ENCODE measurements around the gene MRPL9.

MRPL9 gene

DNA sequence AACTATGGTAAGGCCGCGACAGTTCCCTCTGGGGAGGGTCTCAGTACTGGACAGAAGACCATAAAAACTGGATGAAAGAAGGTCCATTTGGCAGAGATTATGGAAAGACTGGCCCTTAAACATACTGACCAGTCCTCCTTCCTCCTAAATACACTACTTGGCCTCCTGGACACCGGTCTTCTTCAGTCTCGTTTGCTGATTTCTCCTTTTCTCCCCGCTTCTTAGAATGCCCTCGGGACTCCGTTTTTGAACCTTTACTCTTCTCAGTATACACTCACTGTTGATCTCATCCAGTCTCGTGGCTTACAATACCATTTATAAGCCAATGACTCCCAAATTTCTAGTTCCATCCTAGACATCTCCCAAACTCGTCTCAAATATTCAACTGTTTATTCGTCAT, 694 bp upstream of the MRPL9 start:
- Histone ChIP-seq H3K36me3 (ENCODE audit: insufficient read depth, low read length) (peaks cover 32% of the 10 kb centered on the region), H3F3A (ENCODE audit: insufficient read depth, low read length) (no peaks in the 10 kb centered on the region), H3K4me1 (ENCODE audit: insufficient read depth, low read length, severe bottlenecking) (peaks cover 16% of the 10 kb centered on the region), H2AFZ (ENCODE audit: low read length) (peak overlapping the region; percentile 43), H3K79me2 (ENCODE audit: insufficient read depth, low read length) (no peaks in the 10 kb centered on the region), H3K9ac (ENCODE audit: low read length) (peak overlapping the region; percentile 94), H3K4me2 (ENCODE audit: low read length) (peak overlapping the region; percentile 88), H3K9me3 (ENCODE audit: low read length) (no peaks in the 10 kb centered on the region), H3K4me3 (ENCODE audit: low read depth, low read length, poor library complexity, severe bottlenecking) (peak overlapping the region; percentile 97), H3K27ac (ENCODE audit: low read depth, low read length, poor library complexity, severe bottlenecking) (peak overlapping the region; percentile 34), H3K9me2 (ENCODE audit: low read depth, low read length) (no peaks in the 10 kb centered on the region), H4K20me1 (ENCODE audit: insufficient read depth, low read length) (no peaks in the 10 kb centered on the region), H3K27me3 (ENCODE audit: insufficient read depth, low read length) (no peaks in the 10 kb centered on the region)
- TF ChIP-seq, protein P1, sequence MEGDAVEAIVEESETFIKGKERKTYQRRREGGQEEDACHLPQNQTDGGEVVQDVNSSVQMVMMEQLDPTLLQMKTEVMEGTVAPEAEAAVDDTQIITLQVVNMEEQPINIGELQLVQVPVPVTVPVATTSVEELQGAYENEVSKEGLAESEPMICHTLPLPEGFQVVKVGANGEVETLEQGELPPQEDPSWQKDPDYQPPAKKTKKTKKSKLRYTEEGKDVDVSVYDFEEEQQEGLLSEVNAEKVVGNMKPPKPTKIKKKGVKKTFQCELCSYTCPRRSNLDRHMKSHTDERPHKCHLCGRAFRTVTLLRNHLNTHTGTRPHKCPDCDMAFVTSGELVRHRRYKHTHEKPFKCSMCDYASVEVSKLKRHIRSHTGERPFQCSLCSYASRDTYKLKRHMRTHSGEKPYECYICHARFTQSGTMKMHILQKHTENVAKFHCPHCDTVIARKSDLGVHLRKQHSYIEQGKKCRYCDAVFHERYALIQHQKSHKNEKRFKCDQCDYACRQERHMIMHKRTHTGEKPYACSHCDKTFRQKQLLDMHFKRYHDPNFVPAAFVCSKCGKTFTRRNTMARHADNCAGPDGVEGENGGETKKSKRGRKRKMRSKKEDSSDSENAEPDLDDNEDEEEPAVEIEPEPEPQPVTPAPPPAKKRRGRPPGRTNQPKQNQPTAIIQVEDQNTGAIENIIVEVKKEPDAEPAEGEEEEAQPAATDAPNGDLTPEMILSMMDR (IDR thresholded peaks at IDR 0.05; ENCODE audit: low read length) = no peak
- no peak for TF ChIP-seq EZH2 (IDR thresholded peaks at IDR 0.05; ENCODE audit: borderline replicate concordance, low read length)

DNA sequence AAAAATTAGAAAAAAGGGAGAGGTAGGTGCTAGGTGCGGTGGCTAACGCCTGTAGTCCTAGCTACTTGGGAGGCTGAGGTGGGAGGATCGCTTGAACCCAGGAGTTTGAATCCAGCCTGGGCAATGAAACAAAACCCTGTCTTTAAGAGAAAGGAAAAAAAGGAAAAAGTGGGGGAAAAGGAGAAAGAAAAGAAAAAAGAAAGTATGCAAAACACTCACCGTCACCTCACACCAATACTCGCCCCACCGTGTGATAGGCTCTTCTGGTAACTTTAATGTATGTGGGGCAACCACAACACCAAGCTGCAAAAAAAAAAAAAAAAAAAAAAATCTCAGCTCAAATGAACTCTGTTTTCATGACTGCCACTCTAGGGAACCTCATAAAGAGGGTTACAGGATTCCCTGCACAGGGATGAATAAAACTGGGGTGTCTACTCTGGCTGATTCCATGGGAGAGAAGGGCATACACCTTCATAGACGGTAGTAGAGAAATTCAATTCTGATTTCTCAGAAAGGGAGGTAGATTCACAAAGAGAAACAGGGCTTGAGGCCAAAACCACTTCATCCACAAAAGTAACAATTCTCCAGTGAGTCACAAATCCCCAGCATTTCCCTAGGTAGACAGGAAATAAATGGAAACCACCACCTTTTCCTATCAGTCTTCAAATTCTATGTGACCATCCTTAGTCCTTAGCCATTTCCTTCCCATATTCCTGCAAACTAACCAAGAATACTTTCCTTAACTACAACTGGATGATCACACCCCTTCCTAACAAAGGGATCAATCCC, 2.5 kb downstream of the MRPL9 start:
- Histone ChIP-seq H3K27ac (ENCODE audit: low read depth, low read length, poor library complexity, severe bottlenecking) (no peak overlapping the region), H3K4me1 (ENCODE audit: insufficient read depth, low read length, severe bottlenecking) (peaks cover 16% of the 10 kb centered on the region), H4K20me1 (ENCODE audit: insufficient read depth, low read length) (no peaks in the 10 kb centered on the region), H2AFZ (ENCODE audit: low read length) (no peak overlapping the region), H3K36me3 (ENCODE audit: insufficient read depth, low read length) (peaks cover 41% of the 10 kb centered on the region), H3F3A (ENCODE audit: insufficient read depth, low read length) (no peaks in the 10 kb centered on the region), H3K27me3 (ENCODE audit: insufficient read depth, low read length) (no peaks in the 10 kb centered on the region), H3K4me3 (ENCODE audit: low read depth, low read length, poor library complexity, severe bottlenecking) (no peak overlapping the region), H3K9me3 (ENCODE audit: low read length) (no peaks in the 10 kb centered on the region), H3K9ac (ENCODE audit: low read length) (no peak overlapping the region), H3K4me2 (ENCODE audit: low read length) (no peak overlapping the region), H3K9me2 (ENCODE audit: low read depth, low read length) (no peaks in the 10 kb centered on the region), H3K79me2 (ENCODE audit: insufficient read depth, low read length) (no peaks in the 10 kb centered on the region)
- TF ChIP-seq, protein P1 (IDR thresholded peaks at IDR 0.05; ENCODE audit: low read length) = no peak
- TF ChIP-seq EZH2 (IDR thresholded peaks at IDR 0.05; ENCODE audit: borderline replicate concordance, low read length) = no peak

DNA sequence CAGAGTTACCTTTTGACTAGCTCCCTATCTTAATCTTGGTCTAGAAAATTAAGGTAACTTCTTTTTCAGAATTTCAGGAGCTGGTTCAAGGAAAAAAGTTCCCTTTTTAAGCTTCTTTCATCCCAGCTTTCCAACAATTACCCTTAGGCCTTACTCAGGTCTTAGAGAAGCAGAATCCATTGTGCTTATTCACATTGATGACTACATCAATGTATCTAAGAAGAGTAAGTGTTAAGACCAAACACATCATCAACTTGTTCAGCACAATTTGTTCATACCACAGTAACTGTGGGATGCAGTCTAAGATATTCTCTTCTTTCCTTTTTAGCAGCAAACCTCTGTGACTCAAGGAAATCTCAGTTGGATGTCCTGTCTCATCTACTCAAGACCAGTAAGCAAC, 4.1 kb downstream of the MRPL9 start:
- Histone ChIP-seq H3K27me3 (ENCODE audit: insufficient read depth, low read length) (no peaks in the 10 kb centered on the region), H3K79me2 (ENCODE audit: insufficient read depth, low read length) (no peaks in the 10 kb centered on the region), H3F3A (ENCODE audit: insufficient read depth, low read length) (no peaks in the 10 kb centered on the region), H3K27ac (ENCODE audit: low read depth, low read length, poor library complexity, severe bottlenecking) (no peak overlapping the region), H3K9me2 (ENCODE audit: low read depth, low read length) (no peaks in the 10 kb centered on the region), H3K9me3 (ENCODE audit: low read length) (no peaks in the 10 kb centered on the region), H3K9ac (ENCODE audit: low read length) (no peak overlapping the region), H4K20me1 (ENCODE audit: insufficient read depth, low read length) (no peaks in the 10 kb centered on the region), H3K4me1 (ENCODE audit: insufficient read depth, low read length, severe bottlenecking) (peaks cover 15% of the 10 kb centered on the region), H2AFZ (ENCODE audit: low read length) (no peak overlapping the region), H3K4me2 (ENCODE audit: low read length) (no peak overlapping the region), H3K4me3 (ENCODE audit: low read depth, low read length, poor library complexity, severe bottlenecking) (no peak overlapping the region), H3K36me3 (ENCODE audit: insufficient read depth, low read length) (peaks cover 41% of the 10 kb centered on the region)
- no peak for TF ChIP-seq EZH2 (IDR thresholded peaks at IDR 0.05; ENCODE audit: borderline replicate concordance, low read length)
- TF ChIP-seq, protein P1 (IDR thresholded peaks at IDR 0.05; ENCODE audit: low read length) = no peak

All from OCI-LY1 (cell line).